MG63 (cell line): ENCODE measurements around the gene SLC45A2. TPM values are rescaled to one million over a fixed set of nuclear protein-coding genes. Genes with fewer than 3 reads are reported as not detected.
"Not testable (repeated sequence)": the region's sequence is repeated elsewhere in the genome, so short reads cannot be mapped to it uniquely, and the experiment has no call there.

Experiments used
- DNase-seq: peaks from one replicate; pipeline ENCODE4 v3.0.0-alpha.2; 2020
- H3K27me3 ChIP-seq: fragments of 250-450 bp; sonication (Bioruptor Pico); 2 replicates; pipeline ENCODE4 v1.5.1; 2020; ENCODE audit warnings: mild to moderate bottlenecking, moderate library complexity
- H3K36me3 ChIP-seq: fragments of 250-450 bp; sonication (Bioruptor Pico); 2 replicates; pipeline ENCODE4 v1.5.1; 2020; ENCODE audit warnings: mild to moderate bottlenecking, moderate library complexity
- H3K4me3 ChIP-seq: fragments of 250-450 bp; sonication (Bioruptor Pico); 2 replicates; pipeline ENCODE4 v1.5.1; 2020; ENCODE audit warnings: mild to moderate bottlenecking, moderate library complexity
- H3K9me3 ChIP-seq: fragments of 250-450 bp; sonication (Bioruptor Pico); 2 replicates; pipeline ENCODE4 v1.5.1; 2020; ENCODE audit warnings: mild to moderate bottlenecking, moderate library complexity
- total RNA-seq: library from RNA; depleted of rRNA; stranded (reverse); fragments of >200 nt; shearing (Covaris generic); gene quantifications from 2 replicates; pipeline ENCODE4 v1.2.3, GENCODE V29; 2014; ENCODE audit warnings: low replicate concordance

Gene SLC45A2
- total RNA-seq, 1 experiment from 2014 or later = not detected

DNA sequence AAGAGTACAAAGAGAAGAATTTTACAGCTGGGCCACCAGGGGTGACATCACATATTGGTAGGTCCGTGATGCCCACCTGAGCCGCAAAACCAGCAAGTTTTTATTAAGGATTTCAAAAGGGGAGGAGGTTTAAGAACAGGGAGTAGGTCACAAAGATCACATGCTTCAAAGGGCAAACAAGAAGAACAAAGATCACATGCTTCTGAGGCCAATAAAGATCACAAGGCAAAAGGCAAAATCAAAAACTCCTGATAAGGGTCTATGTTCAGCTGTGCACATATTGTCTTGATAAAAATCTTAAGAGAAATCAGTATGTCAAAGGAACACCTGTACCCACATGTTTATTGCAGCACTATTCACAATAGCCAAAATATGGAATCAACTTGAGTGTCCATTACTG, 25.7 kb upstream of the SLC45A2 start:
- not testable (repeated sequence) for H3K27me3 ChIP-seq, H3K36me3 ChIP-seq, H3K9me3 ChIP-seq, H3K4me3 ChIP-seq, DNase-seq

DNA sequence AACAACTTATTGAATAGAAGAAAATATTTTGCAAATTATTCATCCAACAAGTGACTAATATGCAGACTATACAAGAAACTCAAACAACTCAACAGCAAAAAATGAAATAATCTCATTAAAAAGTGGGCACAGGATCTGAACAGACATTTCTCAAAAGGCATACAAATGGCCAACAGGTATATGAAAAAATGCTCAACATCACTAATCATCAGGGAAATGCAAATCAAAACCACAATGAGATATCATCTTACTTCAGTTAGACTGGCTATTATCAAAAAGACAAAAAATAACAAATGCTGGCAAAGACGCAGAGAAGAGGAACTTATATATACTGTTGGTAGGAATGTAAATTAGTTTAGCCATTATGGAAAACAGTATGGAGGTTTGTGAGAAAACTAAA, 25.1 kb upstream of the SLC45A2 start:
- no peaks in the 10 kb centered on the region for H3K36me3 ChIP-seq
- H3K4me3 ChIP-seq = no peak overlapping the region
- H3K9me3 ChIP-seq = no peaks in the 10 kb centered on the region
- DNase-seq = no peak
- H3K27me3 ChIP-seq = no peaks in the 10 kb centered on the region

DNA sequence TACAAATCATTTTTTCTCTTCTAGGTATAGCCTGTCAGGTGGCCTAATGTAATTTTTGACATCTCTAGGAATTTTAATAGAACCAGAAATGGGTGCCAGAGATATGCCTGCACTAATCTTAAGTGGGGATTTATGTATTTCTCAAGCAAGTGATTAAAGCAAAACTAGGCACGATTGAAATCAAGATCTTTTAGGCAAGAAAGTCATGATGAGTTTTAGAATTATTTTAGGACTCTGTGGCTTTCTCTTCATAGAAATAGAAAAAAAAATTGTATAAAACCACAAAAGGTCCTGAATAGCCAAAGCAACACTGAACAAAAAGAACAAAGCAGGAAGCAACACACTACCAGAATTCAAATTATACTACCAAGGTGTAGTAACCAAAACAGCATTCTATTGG, 24.3 kb upstream of the SLC45A2 start:
- no peaks in the 10 kb centered on the region for H3K27me3 ChIP-seq
- DNase-seq = no peak
- no peaks in the 10 kb centered on the region for H3K9me3 ChIP-seq
- H3K36me3 ChIP-seq = no peaks in the 10 kb centered on the region
- peak overlapping the region; percentile 68 for H3K4me3 ChIP-seq

DNA sequence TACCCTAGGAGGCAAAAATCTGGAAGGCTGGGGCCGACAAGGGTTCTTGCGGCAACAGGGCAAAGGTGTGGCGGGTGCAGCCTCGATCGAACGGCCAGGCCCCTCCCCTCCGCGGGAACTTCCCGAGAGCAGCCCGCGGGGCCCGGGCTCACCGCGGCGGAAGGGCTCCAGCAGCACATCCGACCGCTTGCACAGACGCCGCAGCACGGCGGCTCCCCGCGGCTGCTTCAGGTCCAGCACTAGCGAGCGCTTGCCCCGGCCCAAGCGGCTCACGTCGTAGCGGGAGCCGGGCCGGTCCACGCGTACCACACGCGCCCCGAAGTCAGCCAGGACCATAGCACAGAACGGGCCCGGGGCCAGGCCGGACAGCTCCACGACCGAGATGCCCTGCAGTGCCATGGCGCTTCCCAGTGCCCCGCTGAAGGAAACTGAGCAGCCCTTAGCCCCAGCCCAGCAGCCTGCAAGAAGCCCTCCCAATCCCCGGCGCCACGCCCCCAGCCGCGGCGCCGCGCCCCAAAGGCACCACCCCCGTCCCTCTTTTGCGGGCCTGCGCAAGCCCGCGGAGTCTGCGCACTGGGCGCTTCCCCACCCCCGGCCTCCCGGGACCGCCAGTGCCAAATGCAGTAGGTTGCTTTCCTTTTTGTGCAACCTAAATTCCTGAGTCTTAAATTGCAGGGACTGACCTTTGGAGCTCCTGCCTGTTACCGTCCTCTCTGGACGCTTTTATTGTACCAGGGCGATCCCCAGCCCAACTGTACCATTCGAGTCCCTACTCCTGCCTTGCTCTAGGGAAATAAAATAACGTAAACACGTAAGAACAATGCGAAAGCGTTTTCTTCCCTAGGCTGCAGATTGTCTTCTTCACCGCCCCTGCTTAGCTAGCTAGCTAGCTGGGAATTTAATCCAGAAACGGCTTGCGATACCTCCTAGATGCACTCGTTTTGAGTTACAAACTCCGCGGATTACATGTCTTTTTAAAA, 23.4 kb upstream of the SLC45A2 start, which contains the start of gene AMACR:
TSS of gene AMACR (minus strand) at position 430 of the 980 bp plus-strand sequence. CDS start at position 399, 31 bp downstream.
- peak; percentile 92 for DNase-seq
- Histone ChIP-seq H3K27me3 (no peaks in the 10 kb centered on the region), H3K4me3 (peak within 1 kb of the TSS; percentile 68), H3K36me3 (no peaks in the 10 kb centered on the region), H3K9me3 (no peaks in the 10 kb centered on the region)

DNA sequence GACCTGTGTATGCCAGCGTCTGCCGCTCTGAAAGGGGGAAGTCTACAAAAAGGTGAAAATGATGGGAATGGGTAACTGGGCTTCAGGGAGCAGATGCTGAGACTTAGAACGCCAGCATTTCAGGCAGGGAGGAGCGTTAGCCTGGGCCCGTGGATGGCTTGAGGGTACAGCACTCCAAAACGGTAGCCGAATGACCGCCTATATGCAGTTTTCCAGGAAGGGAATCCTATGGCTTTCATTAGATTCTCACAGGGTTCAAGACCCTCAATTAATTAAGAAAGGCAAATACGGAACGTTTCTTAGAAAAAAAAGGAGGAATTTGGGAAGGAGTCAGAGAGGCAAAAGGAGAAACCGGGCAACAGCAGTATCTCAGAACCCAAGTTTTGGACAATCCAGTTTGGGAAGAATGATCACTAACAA, 22.7 kb upstream of the SLC45A2 start:
- DNase-seq = no peak
- no peaks in the 10 kb centered on the region for H3K9me3 ChIP-seq
- no peaks in the 10 kb centered on the region for H3K36me3 ChIP-seq
- peak overlapping the region; percentile 68 for H3K4me3 ChIP-seq
- H3K27me3 ChIP-seq = no peaks in the 10 kb centered on the region

DNA sequence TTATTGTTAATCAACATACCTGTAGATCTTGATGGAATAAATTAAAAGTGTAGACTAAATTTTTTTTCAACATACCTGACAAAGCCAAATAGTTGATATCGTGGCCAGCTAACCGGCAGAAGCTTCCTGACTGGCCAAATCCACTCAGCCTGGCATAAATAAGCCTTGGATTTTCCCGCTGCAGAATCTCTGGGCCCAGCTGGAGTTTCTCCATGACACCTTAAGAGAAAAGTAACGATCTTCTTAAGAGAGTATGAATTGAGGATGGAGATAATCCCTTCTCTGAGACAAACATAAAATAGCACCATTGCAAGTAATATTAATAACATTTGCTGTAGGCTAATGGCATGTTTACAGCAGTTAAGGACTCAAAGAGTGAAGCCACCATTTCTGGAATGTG, 21.2 kb upstream of the SLC45A2 start:
- no peak for DNase-seq
- Histone ChIP-seq H3K36me3 (no peaks in the 10 kb centered on the region), H3K4me3 (no peak overlapping the region), H3K27me3 (no peaks in the 10 kb centered on the region), H3K9me3 (no peaks in the 10 kb centered on the region)

DNA sequence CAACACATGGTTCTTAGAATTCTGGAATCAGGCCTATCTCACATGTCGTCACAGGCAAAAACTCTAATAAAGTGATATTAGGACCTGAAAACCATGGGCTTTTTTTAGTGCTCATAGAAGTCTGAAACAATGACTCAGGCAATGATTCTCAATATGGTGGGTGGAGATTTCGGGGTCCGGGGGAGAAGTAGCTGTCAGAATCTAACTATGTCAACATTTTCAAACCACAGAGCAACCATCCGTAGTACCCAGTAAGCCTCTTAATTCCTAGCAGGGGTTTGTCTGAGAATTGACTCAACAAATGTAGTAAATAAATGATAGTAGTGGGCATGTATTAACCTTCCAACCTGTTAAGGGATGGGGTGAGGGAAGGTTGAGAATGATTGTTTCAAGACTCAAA, 20.7 kb upstream of the SLC45A2 start:
- no peak overlapping the region for H3K4me3 ChIP-seq
- H3K27me3 ChIP-seq = no peaks in the 10 kb centered on the region
- H3K9me3 ChIP-seq = no peaks in the 10 kb centered on the region
- DNase-seq = no peak
- no peaks in the 10 kb centered on the region for H3K36me3 ChIP-seq

DNA sequence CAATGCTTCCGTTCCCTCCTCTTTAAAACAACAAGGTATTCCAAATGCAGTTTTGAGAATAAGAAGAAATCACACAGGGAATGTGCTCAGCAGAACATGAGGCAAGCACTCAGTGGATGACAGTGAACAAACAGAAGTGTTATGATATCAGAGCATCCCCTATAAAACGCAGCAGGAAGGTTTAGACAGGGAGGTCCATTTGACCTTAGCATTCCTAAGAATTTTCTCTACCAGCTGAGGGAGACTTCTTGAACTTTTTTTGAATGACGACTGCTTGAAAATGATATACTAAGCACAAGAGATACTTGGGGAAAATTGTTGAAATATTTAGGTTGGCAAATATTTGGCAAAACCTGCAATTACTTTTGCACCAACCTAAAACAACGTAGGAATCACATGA, 19.4 kb upstream of the SLC45A2 start:
- Histone ChIP-seq H3K36me3 (no peaks in the 10 kb centered on the region), H3K27me3 (no peaks in the 10 kb centered on the region), H3K4me3 (no peak overlapping the region), H3K9me3 (no peaks in the 10 kb centered on the region)
- DNase-seq = no peak

DNA sequence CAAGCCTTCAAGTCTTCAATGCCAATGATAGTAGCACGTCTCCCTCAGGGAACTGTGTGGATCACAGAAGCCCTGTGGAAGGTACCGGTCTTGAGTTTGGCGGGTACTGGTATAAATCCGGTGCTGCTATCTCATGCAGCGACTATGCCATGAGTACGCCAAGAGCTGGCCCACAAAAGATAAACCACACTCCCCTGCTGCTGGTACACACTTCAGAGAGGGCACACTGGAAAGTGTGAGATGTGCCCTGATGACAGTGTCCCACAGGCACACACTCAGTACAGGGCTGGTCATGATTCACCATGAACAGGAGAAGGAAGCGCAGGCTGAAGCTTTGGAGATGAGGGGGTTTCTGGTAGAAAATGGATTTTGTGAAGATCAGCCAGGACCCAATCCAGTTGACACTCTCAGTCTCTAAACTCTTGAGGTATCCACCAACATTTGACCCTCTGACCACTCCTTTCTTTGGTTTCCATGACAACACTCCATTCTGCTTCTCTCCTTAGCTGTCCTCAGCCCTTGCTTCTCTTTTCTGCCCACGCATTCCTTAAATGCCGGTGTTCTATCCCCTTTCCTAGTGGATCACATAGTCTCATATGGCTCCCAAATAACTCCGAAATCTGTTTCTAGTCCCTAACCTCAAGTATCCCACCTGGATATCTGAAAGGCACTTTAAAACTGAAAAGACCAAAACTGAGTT, 18.3 kb upstream of the SLC45A2 start:
- no peak for DNase-seq
- H3K4me3 ChIP-seq = no peak overlapping the region
- H3K9me3 ChIP-seq = no peaks in the 10 kb centered on the region
- no peaks in the 10 kb centered on the region for H3K27me3 ChIP-seq
- H3K36me3 ChIP-seq = no peaks in the 10 kb centered on the region

DNA sequence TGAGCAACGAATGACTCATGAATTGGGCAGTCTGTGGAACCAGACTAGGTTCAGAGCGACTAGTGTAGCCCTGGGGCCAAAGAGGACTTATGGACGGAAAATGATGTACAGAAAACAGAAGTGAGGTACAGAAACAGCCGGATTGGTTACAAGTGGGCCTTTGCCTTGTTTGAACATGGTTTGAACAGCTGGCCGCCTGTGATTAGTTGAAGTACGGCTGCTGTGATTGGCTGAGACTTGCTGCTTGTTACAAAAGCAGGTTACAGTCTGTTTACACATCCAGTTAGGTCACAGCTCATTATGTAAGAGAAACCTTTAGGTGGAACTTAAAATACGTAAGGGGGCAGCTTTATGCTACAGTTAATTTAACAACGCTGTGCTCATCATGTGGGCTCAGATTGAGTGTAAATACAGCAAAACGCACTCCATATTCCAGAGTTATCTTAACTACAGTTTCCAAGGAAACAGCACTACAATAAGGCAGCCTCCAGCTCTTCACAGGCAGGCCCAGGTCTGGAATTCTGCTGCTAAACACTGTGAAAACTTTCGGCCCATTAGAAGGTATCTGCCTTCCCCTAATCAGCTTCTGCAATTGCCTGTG, 16.8 kb upstream of the SLC45A2 start:
- no peak for DNase-seq
- Histone ChIP-seq H3K36me3 (no peaks in the 10 kb centered on the region), H3K4me3 (no peak overlapping the region), H3K27me3 (no peaks in the 10 kb centered on the region), H3K9me3 (no peaks in the 10 kb centered on the region)

DNA sequence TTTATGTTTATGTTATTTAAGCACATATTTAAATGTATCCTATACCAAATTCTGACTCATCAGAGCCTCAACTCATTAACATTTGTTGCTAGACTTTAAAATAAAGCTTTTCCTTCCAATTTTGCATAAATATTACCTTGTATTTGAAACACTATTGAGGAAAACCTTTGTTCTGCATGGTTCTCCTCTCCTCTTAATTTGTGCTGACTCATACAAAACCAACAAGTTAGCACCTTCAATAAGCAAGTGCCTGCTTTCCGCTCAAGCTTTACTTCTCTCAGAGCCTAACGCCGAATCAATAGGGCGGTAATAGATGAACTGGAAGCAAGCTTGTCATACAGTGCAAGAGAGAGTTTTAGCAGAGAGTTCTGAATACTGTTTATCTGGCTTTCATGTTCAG, 15.5 kb upstream of the SLC45A2 start:
- H3K27me3 ChIP-seq = no peaks in the 10 kb centered on the region
- no peaks in the 10 kb centered on the region for H3K9me3 ChIP-seq
- H3K36me3 ChIP-seq = no peaks in the 10 kb centered on the region

DNA sequence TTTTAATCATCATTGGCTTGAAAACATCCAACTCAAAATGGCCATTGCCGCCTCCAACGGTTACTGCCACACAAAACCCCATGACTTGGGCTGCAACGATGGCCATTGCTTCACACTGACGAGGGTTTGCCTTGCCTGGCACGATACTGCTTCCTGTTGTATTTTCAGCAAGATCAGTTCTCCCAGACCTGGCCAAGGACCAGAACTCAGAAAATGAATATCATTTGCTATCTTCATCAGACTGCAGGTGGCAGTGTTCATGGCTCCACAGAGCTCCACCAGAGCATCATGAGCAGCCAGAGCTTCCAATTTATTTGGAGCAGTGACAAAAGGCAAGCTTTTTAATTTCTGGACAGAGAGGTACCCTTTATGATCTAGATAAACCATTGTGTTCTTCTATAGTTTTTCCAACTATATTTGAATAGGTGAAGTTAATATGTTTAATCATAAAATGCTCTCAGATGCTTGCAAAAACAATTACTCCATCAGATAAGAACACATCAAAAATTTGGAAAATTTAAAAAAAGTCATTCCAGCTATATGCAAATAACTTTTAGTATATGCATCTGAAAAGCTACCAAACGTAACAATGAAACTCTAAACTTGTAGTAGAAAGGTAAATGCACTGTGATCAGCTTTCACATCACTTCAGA, 13.0 kb upstream of the SLC45A2 start:
- no peaks in the 10 kb centered on the region for H3K36me3 ChIP-seq
- H3K4me3 ChIP-seq = no peak overlapping the region
- no peaks in the 10 kb centered on the region for H3K27me3 ChIP-seq
- peak; percentile 61 for DNase-seq
- no peaks in the 10 kb centered on the region for H3K9me3 ChIP-seq

More for the DNA sequence above, 15.5 kb upstream of the SLC45A2 start:
- no peak overlapping the region for H3K4me3 ChIP-seq
- DNase-seq = no peak

DNA sequence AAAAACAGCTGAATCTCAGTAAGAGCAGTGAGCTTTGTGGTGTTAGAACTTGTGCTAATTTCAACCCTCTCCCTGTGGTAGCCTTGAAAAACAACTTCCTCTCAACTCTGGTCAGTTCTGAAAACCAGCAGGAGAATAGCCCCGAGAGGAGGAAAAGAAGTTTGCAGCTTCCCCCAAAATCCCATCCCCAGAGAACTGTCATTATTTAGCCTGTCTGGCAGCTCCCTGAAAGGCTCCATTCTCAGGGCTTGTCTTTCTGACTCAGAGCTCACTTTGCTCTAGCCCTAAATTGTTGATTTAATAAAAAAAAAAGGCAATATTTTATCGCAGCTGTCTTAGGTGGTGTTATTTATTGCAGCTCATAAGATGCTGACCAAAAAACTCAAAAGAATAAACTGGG, 11.4 kb upstream of the SLC45A2 start:
- no peaks in the 10 kb centered on the region for H3K27me3 ChIP-seq

DNA sequence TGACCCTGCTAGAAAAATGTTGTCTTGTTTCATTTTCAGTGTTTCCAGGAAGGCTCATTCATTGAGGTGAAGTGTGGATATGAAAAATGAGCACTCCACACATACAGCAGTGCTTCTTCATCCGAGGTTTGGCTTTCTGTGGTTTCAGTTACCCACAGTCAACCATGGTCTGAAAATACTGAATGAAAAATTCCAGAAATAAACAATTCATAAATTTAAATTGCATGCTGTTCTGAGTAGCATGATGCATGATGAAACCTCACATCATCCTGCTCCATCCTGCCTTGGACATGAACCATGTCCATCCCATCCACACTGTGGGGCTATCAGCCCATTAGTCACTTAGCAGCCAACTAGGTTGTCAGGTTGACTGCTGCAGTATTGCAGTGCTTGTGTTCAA, 10.4 kb upstream of the SLC45A2 start:
- no peaks in the 10 kb centered on the region for H3K36me3 ChIP-seq
- DNase-seq = peak; percentile 30
- H3K4me3 ChIP-seq = no peak overlapping the region
- H3K9me3 ChIP-seq = no peaks in the 10 kb centered on the region
- no peaks in the 10 kb centered on the region for H3K27me3 ChIP-seq

More for the DNA sequence above, 11.4 kb upstream of the SLC45A2 start:
- no peak for DNase-seq
- Histone ChIP-seq H3K9me3 (no peaks in the 10 kb centered on the region), H3K36me3 (no peaks in the 10 kb centered on the region), H3K4me3 (no peak overlapping the region)

DNA sequence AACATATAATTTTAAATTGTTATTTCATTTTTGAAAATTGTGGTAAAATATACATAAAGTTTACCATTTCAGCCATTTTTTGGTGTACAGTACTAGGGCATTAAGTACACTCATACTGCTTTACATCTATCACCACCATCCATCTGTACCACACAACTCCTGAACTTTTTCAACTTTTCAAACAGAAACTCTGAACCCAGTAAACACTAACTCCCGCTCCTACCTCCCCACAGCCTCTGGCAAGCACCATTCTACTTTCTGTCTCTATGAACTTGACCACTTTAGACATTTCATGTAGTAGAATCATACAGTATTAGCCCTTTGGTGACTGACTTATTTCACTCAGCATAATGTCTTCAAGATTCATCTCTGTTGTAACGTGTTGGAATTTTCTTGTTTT, 8.4 kb upstream of the SLC45A2 start:
- Histone ChIP-seq H3K4me3 (no peak overlapping the region), H3K36me3 (peaks cover 1% of the 10 kb centered on the region; the same call in 1 of the 2 replicates), H3K9me3 (no peaks in the 10 kb centered on the region), H3K27me3 (no peaks in the 10 kb centered on the region)
- DNase-seq = no peak

DNA sequence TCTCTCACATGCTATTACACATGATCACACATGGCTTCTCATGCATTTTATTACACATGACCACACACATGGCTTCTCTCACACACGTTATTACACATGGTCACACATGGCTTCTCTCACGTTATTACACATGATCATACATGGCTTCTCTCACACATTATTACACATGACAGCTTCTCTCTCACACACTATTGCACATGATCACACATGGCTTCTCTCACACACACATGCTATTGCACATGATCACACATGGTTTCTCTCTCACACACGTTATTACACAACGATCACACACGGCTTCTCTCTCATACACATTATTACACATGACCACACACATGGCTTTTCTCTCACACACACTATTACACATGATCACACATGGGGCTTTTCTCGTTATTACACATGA, 954 bp upstream of the SLC45A2 start:
- Histone ChIP-seq H3K27me3 (no peaks in the 10 kb centered on the region), H3K36me3 (peaks cover 2% of the 10 kb centered on the region; the same call in 1 of the 2 replicates), H3K9me3 (no peaks in the 10 kb centered on the region), H3K4me3 (no peak overlapping the region)
- DNase-seq = no peak

DNA sequence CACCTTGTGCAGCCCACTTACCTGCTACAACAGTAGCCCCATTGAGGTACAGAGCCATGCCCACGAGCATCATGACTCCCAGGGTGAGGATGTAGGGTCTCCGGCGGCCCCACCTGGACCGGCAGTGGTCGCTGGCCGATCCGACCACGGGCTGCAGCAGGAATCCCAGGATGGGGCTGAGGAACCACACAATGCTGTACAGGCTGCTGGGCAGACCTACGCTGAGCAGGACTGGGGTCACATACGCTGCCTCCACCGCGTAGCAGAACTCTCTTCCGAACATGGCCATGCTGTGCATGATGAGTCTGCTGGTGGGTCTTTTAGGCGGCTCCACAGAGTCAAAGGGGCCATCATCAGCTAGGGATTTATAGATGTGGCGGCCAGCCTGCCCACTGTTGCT, 315 bp downstream of the SLC45A2 start:
- Histone ChIP-seq H3K9me3 (no peaks in the 10 kb centered on the region), H3K27me3 (no peaks in the 10 kb centered on the region), H3K36me3 (peaks cover 2% of the 10 kb centered on the region; the same call in 1 of the 2 replicates), H3K4me3 (no peak overlapping the region)
- DNase-seq = no peak
